GM21723 (cell line): ENCODE measurements around the gene PLA2G2C.

Experiments
- ATAC-seq: cut with Tn5 transposase; IDR thresholded peaks from one replicate; pipeline ENCODE4 v1.9.1; 2021; ENCODE audit warnings: mild to moderate bottlenecking, moderate library complexity; ENCODE audit not compliant: unreplicated experiment

The PLA2G2C gene

DNA sequence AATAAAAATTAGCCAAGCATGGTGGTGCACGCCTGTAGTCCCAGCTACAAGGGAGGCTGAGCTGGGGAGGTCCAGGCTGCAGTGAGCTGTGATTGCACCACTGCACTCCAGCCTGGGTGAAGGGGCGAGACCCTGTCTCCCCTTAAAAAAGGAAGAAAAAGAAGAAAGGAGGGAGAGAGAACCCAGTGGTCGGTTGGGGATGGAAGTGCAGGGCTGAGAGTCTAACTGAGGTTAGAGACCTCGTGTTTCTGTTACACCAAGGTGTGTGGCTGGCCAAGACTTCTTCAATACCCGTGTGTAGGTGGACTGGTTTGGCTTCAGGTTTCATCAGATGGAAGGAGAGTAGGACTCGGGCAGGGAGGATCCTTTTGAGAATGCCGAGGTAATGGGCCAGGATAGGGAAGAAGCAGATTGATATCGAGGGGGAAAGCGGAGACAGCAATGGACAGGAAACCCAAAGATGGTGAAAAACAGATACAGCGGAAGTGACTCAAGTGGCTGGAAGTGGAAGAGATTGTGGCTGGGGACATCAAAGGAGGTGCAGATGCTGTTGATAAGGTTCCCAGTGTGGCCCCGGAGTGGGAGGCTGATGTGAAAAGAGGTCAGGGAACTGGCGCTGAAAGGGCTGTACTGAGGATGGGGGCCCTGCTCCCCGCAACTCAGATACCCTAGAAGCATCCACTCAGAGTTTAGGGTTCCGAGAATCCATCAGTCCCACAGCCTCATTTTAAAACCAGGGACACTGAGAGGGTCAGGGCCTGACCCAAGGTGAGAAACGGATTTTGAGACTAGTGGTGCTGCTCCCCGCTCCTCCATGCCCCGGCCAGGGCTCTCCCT, 1.1 kb downstream of the PLA2G2C start:
- no peak for ATAC-seq

DNA sequence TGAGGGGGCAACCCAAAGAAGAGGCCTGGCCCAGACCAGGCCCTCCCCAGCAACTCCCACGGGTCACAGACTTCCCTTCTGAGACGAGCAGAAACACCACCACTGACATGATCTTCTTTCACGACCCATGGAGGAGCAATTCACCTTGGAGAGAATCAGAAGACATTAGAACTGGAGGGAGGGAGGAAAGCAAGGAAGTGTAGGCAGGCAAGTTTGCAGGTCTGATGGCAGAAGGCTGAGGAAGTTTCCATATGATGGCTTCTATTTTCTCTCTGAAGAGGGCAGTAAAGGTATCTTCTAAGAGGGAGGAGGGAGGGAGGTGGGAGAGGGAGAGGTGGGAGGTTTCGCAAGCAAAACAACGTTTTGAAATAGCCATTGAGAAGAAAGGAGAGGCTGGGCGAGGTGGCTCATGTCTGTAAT, 1.8 kb downstream of the PLA2G2C start:
- ATAC-seq, result no peak

DNA sequence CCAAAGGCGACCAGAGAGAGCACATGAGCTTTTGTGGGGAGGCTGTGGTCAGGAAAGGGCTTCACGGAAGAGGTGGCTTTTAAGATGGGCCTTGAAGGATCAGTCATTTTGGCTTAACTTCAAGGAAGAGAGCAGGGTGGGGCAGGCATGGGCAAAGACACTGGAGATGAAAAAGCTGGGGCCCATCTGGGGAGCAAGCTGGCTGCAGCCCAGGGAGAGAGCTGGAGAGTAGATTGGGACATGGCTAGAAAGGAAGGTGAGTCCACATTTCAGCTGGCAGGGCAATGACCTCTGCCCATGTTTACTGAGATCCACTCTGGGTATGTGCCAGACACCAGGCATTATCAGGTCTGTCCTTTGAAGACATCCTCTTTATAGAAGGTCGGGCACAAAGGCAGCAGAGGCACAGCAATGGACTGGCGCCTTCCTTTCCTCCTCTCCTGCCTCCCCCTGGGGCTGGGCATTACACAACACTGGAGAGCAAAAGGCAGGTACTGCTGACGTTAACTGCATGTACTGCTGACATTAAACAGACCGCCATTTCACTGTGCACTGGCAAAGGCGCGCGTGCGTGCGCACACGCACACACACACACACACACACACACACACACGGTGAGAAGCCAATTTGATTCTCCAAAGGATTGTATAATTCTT, 2.6 kb downstream of the PLA2G2C start:
- no peak for ATAC-seq

DNA sequence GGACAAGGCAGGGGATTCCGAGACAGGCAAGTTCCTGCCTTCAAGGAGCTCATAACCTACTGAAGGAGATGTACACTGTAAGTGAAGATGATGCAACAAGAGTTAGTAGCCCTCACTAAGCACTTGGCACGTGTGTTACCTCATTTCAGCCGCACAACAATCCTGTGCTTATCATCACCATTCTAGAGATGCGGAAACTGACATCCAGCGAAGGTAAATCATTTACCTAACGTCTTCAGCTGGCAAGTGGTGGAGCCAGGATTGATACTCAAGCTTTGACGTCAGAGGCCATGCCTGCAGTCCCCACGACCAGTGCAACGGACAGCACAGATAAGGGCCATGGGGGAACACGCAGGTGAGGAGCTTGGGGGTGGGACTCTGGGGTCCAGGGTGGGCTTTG, 3.3 kb downstream of the PLA2G2C start:
- no peak for ATAC-seq

DNA sequence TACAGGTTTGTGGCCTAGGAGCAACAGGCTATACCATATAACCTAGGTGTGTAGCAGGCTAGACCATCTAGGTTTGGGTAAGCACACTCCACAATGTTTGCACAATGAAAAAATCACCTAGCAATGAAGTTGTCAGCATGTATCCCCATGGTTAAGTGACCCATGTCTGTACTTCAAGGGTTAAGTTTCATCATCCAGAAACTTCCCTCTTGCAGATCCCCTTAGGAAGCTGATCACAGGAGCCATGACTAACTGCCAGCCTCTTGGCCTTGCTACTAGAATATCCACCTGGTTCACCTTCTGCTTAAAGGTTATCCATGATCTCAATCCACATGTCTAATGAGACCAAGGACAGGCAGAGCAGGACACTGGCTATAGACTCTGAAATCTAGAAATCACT, 3.9 kb downstream of the PLA2G2C start:
- ATAC-seq, result no peak

DNA sequence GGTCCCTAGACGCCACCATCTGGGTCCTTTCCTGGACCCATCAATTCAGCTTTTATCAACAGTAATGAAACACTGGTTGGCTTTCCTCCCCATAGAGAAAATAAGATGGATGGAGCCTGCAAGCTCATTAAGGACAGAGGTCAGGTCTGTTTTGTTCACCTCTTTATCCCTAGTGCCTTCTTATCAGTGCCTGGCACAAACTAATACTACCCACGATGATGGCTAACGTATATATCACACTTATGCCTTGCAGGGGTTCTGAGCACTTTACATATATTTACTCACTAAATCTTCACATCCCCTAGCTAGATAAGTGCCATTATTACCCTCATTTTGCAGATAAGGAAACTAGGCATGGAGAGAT, 5.5 kb downstream of the PLA2G2C start:
- no peak for ATAC-seq

DNA sequence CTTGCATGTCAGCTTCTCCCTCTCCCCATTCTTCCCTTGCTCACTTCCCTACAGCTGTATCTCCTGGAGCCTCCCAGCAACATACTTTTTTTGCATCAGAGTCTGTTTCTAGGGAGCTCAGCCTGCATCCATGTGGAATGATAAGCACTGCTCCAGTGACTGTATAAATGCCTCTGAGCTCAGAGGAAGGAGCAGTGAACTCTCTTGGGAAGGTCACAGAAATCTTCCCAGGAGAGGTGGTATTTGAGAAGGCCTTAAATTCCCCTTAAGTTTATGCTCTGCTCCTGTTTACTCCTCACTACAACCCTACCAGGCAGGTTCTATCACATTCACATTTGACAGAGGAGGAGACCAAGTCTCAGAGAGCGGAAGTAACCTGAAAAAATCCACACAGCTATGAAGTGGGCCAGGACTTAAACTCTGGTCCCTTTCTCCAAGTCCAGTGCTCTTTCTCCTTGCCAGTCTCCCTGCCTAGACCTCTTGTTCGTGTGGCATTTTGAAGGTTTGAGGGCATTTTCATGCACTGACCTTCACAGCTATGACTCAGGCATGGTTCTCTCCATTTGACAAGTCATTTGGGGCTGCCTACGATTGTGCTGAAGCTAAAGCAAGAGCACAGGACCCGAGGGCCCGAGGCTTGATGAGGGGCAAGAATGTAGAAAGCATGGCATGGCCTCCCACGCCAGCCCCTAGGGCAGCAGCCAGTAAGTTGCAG, 6.0 kb downstream of the PLA2G2C start:
- ATAC-seq, result no peak

DNA sequence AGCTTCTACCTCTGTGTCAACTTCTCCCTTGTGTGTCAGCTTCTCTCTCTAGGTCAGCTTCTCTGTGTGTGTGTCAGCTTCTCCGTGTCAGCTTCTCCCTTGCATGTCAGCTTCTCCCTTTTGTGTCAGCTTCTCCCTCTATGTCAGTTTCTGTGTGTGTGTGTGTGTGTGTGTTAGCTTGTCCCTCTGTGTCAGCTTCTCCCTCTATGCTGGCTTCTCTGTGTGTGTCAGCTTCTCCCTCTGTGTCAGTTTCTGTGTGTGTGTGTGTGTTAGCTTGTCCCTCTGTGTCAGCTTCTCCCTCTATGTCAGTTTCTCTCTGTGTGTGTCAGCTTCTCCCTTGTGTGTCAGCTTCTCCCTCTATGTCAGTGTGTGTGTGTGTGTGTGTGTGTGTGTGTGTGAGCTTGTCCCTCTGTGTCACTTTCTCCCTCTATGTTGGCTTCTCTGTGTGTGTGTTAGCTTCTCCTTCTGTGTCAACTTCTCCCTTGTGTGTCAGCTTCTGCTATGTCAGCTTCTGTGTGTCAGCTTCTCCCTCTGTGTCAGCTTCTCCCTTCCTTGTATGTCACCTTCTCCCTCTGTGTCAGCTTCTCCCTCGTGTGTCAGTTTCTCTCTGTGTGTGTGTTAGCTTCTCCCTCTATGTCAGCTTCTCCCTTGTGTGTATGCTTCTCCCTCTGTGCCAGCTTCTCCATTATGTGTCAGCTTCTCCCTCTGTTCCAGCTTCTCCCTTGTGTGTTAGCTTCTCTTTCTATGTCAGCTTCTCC, 6.8 kb downstream of the PLA2G2C start:
- ATAC-seq, result no peak

DNA sequence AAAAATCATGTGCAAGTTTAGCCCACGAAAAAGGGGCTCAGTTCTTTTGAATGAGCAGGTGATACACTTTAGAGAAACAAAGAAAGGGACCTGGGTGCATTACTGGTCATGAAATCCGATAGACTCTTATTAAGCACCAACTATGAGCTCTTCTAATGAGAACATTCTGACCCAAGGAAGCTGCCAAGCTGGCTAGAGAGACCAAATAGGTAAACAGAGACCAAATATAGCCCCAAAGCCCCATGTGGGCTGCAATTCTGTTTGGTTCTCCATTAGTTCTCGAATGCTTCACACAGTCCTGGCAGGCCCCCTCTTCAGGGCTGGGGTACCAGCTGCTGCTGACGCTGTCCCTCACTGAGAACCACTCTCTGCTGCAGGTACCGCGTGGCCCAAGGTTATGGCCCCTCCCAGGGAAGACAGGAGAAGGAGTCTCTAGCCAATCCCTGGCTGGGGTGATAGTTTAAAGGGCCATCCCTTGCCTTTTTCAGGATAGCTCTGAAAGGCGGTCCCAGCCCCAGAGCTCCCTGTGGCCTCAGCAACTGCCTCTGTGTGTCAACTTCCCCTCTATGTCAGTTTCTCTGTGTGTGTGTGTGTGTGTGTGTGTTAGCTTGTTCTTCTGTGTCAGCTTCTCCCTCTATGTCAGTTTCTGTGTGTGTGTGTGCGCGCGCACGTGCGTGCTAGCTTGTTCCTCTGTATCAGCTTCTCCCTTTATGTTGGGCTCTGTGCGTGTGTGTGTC, 7.5 kb downstream of the PLA2G2C start:
- no peak for ATAC-seq

DNA sequence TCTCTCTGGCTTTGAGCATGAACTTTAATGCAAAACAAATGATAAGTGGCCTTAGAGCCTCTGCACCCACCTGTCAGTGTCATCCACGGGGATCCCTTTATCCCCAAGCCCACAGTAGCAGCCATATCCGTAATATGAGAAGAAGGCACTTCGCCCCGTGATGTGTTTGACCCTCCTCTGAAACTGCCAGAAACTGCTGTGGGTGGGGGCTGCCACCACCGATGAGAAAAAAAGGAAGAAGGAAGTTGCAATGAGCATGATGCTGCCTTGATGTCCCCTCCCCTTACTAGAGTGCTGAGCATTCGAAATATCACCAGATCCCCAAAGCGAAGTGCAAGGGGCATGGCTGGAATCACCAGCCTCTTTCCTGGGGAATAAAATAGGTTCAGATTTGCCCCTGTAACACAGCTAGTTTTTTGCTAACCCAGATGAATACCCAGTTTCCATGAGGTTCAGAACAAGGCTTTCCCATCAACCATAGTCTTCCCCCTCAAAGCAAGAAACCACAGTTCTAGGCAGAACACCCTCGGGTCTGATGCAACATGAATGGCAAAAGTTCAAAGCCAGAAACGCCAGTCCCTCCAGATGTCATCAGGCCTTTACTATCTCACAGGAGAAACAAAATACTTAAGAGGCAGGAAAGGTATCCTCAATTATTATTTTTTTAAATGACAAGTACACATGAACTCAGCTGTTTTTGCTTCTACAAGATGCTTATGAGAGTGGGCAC, 11.2 kb downstream of the PLA2G2C start:
- no peak for ATAC-seq

DNA sequence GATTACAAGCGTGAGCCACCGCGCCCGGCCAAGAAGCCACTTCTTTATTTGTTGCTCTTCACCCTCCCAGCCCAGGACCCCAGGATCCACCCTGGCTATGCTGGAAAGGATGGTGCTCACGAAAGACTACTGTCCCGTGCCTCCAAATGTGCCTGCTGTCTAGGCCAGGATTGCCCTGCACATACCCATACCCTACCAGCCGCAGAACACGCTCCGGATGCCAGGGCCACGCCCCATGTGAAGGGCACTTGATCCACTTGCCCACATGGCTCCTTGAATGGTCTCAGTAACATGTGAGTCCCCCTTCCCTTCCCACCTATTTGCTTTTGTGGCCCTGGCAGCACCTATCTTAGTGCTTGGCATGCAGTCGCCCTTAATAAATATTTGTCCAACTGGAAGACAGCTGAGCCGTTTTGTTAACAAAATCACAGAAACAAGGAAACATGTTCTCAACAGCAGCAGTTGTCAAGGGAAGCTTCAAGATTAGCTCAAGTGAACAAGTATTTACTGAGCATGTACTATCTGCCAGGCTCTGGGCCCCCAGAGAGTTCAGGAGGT, 14.2 kb downstream of the PLA2G2C start:
- ATAC-seq, result no peak

DNA sequence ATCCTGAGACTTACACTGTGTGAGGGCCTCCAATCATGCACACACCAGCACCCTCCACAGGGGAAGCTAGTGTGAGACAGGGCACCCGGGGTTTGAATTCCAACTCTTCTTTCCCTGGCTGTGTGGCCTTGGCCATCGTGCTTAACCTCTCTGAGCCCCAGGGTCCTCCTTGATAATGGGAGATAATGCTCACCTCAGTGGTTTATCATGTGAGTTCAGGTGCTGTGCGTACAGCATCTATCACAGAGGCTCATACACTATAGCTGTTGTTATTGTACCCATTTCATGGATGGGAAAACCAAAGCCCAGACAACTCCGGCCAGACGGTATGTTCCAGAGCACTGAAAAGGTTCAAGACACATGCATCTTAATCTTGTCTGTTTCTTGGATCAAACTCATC, 16.4 kb downstream of the PLA2G2C start:
- no peak for ATAC-seq

DNA sequence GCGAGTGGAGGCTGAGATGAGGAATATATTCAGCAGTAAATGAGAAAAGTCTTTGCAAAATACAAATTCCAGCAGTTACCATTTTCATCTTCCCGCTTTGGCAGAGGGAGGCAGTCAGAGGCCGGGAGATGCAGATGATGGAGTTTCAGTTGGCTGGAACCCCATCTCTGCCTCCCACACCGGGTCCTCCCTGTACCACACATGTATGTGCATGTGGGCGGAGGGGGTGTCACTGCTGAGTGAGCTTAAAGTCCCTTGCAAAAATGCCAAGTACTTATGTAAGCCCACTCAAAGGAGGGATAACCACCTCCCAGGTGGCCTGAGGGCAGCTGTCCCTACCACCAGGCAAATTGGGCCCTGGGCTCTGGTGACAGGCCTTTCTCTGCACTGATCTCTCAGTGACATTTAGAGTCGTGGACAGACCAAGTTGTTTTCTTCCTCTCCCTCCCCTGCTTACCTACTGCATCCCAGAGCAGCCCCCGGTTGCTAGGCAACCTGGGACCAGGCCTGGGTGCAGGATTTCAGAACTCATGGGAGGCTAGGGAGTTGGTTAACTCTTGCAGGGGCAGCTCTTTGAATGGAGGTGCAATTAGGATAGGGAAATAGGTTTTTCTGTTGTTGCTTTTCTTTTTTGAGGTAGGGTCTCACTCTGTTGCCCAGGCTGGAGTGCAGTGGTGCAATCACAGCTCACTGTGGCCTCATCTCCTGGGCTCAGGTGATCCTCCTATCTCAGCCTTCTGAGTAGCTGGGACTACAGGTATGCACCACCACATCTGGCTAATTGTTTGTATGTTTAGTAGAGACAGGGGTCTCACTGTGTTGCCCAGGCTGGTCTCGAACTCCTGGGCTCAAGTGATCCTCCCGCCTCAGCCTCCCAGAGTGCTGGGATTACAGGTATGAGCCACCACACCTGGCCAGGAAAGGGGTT, 17.5 kb downstream of the PLA2G2C start:
- ATAC-seq, result no peak

DNA sequence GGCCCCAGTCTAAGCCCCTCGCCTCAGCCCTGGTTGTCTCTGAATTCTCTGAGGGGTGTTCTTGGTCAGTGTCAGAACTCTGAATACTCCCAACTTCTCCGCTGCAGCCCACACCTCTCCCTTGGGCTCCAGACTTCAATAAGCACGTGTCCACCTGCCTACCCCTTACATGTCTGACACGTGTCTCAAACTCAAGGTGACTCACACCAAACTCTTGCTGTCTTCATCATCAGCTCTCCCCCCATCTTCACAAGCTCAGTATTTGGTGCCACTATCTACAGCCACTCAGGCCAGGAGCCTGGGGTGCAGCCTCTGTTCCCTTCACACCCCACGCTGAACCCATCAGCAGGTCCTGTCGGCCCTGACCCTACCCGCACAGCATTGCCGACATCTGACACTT, 19.2 kb downstream of the PLA2G2C start:
- ATAC-seq, result no peak

DNA sequence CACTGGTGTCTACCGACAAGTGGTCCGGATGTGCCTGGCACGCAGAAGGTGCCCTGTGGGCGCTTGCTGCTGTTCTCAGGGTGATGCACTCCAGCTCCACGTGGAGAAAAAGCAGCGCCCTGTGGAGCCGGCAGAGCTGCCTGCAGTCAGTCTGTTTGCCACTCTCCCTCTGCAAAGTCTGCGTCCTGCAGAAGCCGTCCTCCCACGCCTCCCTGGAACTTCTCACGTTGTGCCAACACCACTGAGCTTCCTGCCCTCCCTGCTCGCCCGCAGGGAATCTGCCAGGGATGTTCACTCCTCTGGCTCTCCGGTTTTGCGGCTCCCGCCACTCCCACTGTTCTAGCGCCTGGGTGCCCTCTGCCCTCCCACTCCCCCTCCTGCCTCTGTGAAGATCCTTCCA, 20.3 kb downstream of the PLA2G2C start:
- no peak for ATAC-seq

DNA sequence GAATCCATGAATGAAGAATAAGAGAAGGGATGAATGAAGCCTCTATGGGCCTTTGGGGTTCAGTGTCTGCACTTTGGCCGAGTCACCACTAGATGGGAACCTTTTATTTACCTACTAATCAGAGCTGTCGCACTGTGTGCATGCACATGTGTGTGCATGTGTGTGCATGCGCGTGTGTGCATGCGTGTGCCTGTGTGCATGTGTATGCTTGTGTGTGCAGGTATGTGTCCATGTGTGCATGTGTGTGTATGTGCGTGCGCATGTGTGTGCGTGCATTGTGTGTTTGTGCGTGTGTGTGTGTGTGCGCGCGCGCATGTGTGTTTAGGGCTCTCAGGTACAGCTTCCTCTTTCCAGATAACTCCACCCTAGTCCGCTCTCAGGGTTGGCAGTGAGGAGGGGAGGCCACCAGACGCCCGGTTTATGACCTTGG, 20.8 kb downstream of the PLA2G2C start:
- no peak for ATAC-seq

DNA sequence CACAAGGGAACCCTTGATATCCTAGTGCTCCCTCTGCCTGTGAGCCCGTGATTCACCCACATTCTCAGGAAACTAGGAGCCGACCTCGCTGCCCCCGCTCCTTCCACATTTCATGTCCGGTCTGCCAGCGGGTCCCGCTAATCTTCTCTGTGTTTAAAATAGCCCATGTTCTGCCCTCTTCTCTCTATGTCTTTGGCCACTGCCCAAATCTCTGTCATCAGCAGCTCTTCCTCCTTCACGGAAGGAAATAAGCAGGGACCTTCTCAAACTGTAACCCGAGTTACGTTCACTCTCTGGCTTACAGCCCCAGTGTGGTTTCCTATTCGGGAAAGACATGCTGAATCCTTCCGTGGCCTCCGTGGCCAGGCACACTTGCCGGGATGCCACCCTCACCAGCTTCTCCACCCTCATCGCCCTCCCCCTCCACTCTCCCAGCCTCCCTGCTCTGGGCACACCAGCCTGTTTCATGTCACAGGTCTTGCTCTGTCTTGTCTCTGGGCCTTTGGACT, 21.6 kb downstream of the PLA2G2C start:
- no peak for ATAC-seq

DNA sequence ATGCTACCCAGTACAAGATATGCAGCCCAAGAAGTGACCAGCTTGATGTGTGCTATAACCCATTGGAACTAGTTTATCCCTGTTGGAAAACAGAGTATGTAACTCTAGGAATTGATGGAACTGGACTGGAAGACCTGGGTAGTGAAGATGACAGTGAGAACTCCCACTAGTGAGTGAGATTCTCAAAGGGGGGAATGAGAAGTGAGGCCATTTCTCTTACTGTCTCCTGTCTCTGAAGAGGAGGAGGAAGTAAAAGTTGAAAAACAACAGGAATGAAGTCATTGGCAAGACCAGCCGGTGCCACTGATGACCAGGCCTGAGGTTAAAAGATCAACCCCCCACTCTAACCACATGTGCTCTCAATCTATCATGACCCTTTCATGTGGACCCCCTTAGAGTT, 26.3 kb downstream of the PLA2G2C start:
- ATAC-seq, result no peak
